Fibroblast of villous mesenchyme (primary cell): Measurements from ENCODE around the gene GOSR1. TPM values are rescaled to one million over a fixed set of nuclear protein-coding genes. Genes with fewer than 3 reads are reported as not detected.
"Not testable (repeated sequence)": the region's sequence is repeated elsewhere in the genome, so short reads cannot be mapped to it uniquely, and the experiment has no call there.

ENCODE experiments used
- DNase-seq: peaks from one replicate; pipeline ENCODE4 v3.0.0-alpha.2; 2010; ENCODE audit warnings: low read depth
- H3K4me3 ChIP-seq: 2 replicates; pipeline ENCODE4 v1.5.1; 2011; ENCODE audit warnings: low read depth, mild to moderate bottlenecking, low read length
- CTCF ChIP-seq: IDR thresholded peaks from 2 replicates; pipeline ENCODE4 v1.5.1; 2012; ENCODE audit warnings: low read depth, mild to moderate bottlenecking, low read length; ENCODE audit not compliant: insufficient read depth
- total RNA-seq: library from RNA; depleted of rRNA; stranded (reverse); fragments of >200 nt; gene quantifications from 2 replicates; pipeline ENCODE4 v1.2.3, GENCODE V29; 2012

Gene GOSR1
- total RNA-seq, 1 donor = 35.0 TPM

GRCh38 chr17:30449480-30449879 is 27.7 kb upstream of the GOSR1 start:
- DNase-seq = no peak
- H3K4me3 ChIP-seq = no peak overlapping the region
- TF ChIP-seq CTCF = no peak

- no peak for TF ChIP-seq CTCF
- DNase-seq = peak; percentile 53
- H3K4me3 ChIP-seq = no peak overlapping the region
These were observed 26.8 kb upstream of the GOSR1 start for GRCh38 chr17:30450125-30451027.

GRCh38 chr17:30454635-30455034 is 22.6 kb upstream of the GOSR1 start:
- H3K4me3 ChIP-seq = no peak overlapping the region
- TF ChIP-seq CTCF = no peak
- no peak for DNase-seq

- DNase-seq = no peak
- no peak overlapping the region for H3K4me3 ChIP-seq
- no peak for TF ChIP-seq CTCF
These were observed 18.8 kb upstream of the GOSR1 start for GRCh38 chr17:30458371-30458770.

- H3K4me3 ChIP-seq, DNase-seq: not testable (repeated sequence)
These were observed 18.3 kb upstream of the GOSR1 start for GRCh38 chr17:30458797-30459413.

GRCh38 chr17:30468465-30468864 is 8.7 kb upstream of the GOSR1 start:
- no peak for DNase-seq
- no peak for TF ChIP-seq CTCF

GRCh38 chr17:30472238-30472890 is 4.8 kb upstream of the GOSR1 start:
- H3K4me3 ChIP-seq = no peak overlapping the region
- peak; percentile 13 for DNase-seq
- TF ChIP-seq CTCF = no peak

More at GRCh38 chr17:30468465-30468864, 8.7 kb upstream of the GOSR1 start:
- H3K4me3 ChIP-seq = no peak overlapping the region
